Coronary artery (tissue), 2 donors: ENCODE results near the gene CYP3A5.

Experiments
- DNase-seq: peaks from one replicate; pipeline ENCODE4 v3.0.0-alpha.2; 2017; ENCODE audit warnings: low spot score
- H3K27ac ChIP-seq, 2 donors: fragments of 200-600 bp; sonication (generic); one replicate each; pipeline ENCODE4 v1.5.1; 2016 to 2019
- H3K4me3 ChIP-seq: fragments of 200-600 bp; sonication (generic); 2 replicates; pipeline ENCODE4 v1.5.1; 2016; ENCODE audit warnings: mild to moderate bottlenecking, moderate library complexity
- TF ChIP-seq, protein P1 (sequence below): fragments of 200-600 bp; sonication (generic); IDR thresholded peaks from one replicate; pipeline ENCODE4 v1.5.1; 2019; ENCODE audit warnings: antibody characterized with exemption

The CYP3A5 gene

DNA sequence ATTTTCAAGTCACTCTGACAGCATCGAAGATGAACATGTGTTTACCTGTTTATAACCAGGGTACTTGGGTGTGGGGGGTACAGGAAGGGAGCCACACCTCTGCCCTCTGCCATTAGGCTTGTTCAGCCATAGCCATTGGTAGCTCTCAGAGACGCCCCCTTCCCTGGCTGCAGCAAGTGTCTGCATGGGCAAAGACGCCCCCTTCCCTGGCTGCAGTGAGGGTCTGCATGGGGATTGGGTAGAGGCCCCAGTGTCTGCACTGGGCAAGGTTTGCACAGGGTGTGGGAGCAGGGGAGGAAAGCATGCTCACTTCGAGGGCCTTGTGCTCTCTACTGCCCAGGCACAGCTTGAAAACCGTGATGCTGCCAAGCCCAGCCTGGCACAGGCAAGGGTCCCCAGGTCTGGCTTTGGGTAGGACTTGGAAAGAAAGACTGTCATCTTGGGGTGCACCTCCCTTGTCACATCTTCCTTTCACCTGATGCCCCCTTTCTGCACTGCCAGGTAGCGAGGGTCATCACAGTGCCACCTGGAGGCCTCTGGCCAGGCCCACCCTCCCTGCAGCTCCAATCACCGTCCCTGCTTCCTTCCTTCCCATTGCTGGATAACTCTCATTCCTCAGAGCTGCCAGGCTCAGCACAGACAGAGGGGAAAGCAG, 78.0 kb downstream of the CYP3A5 start:
- DNase-seq, result no peak

DNA sequence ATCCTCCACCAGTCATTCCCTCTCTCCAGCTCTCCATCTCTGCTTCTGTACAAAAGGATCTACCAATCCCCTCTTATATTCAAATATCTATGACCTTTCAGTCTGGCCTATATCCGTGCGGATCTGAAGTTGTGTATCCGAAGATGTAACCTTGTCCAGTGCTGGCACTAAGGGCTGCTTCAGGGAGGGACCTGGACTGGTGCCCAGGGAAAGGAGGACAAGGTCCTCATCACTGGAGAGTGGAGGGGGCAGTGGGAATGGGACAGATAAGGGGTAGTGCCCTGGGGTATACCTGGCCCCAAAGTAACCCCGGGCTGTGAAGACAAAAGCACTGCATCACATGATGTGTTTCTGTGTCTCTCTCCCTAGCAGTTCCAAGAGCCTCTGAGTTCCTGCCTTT, 80.0 kb downstream of the CYP3A5 start:
- no peak overlapping the region for H3K27ac ChIP-seq
- no peak for DNase-seq
- H3K4me3 ChIP-seq, result no peak overlapping the region
- TF ChIP-seq, protein P1, sequence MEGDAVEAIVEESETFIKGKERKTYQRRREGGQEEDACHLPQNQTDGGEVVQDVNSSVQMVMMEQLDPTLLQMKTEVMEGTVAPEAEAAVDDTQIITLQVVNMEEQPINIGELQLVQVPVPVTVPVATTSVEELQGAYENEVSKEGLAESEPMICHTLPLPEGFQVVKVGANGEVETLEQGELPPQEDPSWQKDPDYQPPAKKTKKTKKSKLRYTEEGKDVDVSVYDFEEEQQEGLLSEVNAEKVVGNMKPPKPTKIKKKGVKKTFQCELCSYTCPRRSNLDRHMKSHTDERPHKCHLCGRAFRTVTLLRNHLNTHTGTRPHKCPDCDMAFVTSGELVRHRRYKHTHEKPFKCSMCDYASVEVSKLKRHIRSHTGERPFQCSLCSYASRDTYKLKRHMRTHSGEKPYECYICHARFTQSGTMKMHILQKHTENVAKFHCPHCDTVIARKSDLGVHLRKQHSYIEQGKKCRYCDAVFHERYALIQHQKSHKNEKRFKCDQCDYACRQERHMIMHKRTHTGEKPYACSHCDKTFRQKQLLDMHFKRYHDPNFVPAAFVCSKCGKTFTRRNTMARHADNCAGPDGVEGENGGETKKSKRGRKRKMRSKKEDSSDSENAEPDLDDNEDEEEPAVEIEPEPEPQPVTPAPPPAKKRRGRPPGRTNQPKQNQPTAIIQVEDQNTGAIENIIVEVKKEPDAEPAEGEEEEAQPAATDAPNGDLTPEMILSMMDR, result no peak

More for the DNA sequence above, 78.0 kb downstream of the CYP3A5 start:
- no peak overlapping the region for H3K27ac ChIP-seq
- no peak overlapping the region for H3K4me3 ChIP-seq
- TF ChIP-seq, protein P1, result no peak
